ENCODE data around the gene PHETA2.

PHETA2 gene

GRCh38 chr22:42079319-42080251 lies 5.5 kb downstream of the PHETA2 start, which contains the start of gene SMDT1:
Gene SMDT1 (plus strand): TSS chr22:42079700. CDS start chr22:42079769, 69 bp downstream.
- no peak for TF ChIP-seq CTCF (IDR thresholded peaks at IDR 0.05; ENCODE audit: low read depth, low read length)
- H3K4me3 ChIP-seq (ENCODE audit: low read depth, low read length): peak within 1 kb of the TSS; percentile 60
- DNase-seq (ENCODE audit: low read depth, low spot score): peak; percentile 99
- in situ Hi-C loops (cut with HindIII; ENCODE audit: low sequenced_read_pairs): no loop called here

GRCh38 chr22:42080287-42080686 lies 6.2 kb downstream of the PHETA2 start:
- peak overlapping the region; percentile 60 for H3K4me3 ChIP-seq (ENCODE audit: low read depth, low read length)
- peak; percentile 58 for DNase-seq (ENCODE audit: low read depth, low spot score)
- TF ChIP-seq CTCF (IDR thresholded peaks at IDR 0.05; ENCODE audit: low read depth, low read length): no peak
- in situ Hi-C loops (cut with HindIII; ENCODE audit: low sequenced_read_pairs): no loop called here

- in situ Hi-C loops (cut with HindIII; ENCODE audit: low sequenced_read_pairs): no loop called here
- H3K4me3 ChIP-seq (ENCODE audit: low read depth, low read length): no peak overlapping the region
- DNase-seq (ENCODE audit: low read depth, low spot score): no peak
- TF ChIP-seq CTCF (IDR thresholded peaks at IDR 0.05; ENCODE audit: low read depth, low read length): no peak
Measured at GRCh38 chr22:42083119-42083518, 9.1 kb downstream of the PHETA2 start.

- H3K4me3 ChIP-seq (ENCODE audit: low read depth, low read length): no peak overlapping the region
- DNase-seq (ENCODE audit: low read depth, low spot score): no peak
- TF ChIP-seq CTCF (IDR thresholded peaks at IDR 0.05; ENCODE audit: low read depth, low read length): no peak
- in situ Hi-C loops (cut with HindIII; ENCODE audit: low sequenced_read_pairs): no loop called here
Measured at GRCh38 chr22:42084874-42085273, 10.8 kb downstream of the PHETA2 start.

- DNase-seq (ENCODE audit: low read depth, low spot score): no peak
- H3K4me3 ChIP-seq (ENCODE audit: low read depth, low read length): no peak overlapping the region
- in situ Hi-C loops (cut with HindIII; ENCODE audit: low sequenced_read_pairs): no loop called here
- TF ChIP-seq CTCF (IDR thresholded peaks at IDR 0.05; ENCODE audit: low read depth, low read length): no peak
Measured at GRCh38 chr22:42086051-42086450, 12.0 kb downstream of the PHETA2 start.

- peak within 1 kb of the TSS; percentile 66 for H3K4me3 ChIP-seq (ENCODE audit: low read depth, low read length)
Measured at GRCh38 chr22:42090596-42091454, 16.8 kb downstream of the PHETA2 start, which contains the start of gene NDUFA6. Gene NDUFA6 (minus strand): TSS chr22:42090772. CDS start chr22:42090744, 28 bp downstream.

More at GRCh38 chr22:42090596-42091454, 16.8 kb downstream of the PHETA2 start, which contains the start of gene NDUFA6:
- peak; percentile 99 for DNase-seq (ENCODE audit: low read depth, low spot score)
- in situ Hi-C loops (cut with HindIII; ENCODE audit: low sequenced_read_pairs): no loop called here
- peak; percentile 75 for TF ChIP-seq CTCF (IDR thresholded peaks at IDR 0.05; ENCODE audit: low read depth, low read length)
